ENCODE data around the gene COL1A2.

COL1A2 gene

DNA sequence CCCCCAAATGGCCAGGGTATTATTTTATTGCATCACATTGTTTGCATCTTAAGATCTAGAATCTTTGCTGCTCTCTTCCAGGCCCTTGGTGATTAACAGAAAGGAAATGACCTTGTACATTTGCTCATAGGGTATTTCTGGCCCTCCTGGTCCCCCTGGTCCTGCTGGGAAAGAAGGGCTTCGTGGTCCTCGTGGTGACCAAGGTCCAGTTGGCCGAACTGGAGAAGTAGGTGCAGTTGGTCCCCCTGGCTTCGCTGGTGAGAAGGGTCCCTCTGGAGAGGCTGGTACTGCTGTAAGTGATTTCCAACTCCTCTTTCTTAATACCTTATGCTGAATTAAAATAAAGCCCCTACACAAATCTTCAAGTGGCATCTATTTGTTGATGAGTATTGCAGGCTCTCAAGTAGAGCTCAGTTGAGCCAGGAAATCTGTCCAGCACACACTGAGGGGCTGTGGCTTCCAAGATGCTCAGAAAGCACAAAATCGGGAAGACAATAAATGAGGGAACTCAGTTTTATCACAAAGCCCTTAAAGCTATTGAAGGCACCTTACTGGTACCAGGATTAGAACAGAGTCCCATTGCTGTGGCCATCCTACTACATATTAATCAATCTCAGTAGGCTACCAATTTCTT is 28.2 kb downstream of the COL1A2 start:
- TF ChIP-seq, protein P1, sequence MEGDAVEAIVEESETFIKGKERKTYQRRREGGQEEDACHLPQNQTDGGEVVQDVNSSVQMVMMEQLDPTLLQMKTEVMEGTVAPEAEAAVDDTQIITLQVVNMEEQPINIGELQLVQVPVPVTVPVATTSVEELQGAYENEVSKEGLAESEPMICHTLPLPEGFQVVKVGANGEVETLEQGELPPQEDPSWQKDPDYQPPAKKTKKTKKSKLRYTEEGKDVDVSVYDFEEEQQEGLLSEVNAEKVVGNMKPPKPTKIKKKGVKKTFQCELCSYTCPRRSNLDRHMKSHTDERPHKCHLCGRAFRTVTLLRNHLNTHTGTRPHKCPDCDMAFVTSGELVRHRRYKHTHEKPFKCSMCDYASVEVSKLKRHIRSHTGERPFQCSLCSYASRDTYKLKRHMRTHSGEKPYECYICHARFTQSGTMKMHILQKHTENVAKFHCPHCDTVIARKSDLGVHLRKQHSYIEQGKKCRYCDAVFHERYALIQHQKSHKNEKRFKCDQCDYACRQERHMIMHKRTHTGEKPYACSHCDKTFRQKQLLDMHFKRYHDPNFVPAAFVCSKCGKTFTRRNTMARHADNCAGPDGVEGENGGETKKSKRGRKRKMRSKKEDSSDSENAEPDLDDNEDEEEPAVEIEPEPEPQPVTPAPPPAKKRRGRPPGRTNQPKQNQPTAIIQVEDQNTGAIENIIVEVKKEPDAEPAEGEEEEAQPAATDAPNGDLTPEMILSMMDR (IDR thresholded peaks at IDR 0.05) = no peak
- no peak for TF ChIP-seq ZFX (IDR thresholded peaks at IDR 0.05; ENCODE audit: borderline replicate concordance)
- H3K27ac ChIP-seq = no peak overlapping the region

DNA sequence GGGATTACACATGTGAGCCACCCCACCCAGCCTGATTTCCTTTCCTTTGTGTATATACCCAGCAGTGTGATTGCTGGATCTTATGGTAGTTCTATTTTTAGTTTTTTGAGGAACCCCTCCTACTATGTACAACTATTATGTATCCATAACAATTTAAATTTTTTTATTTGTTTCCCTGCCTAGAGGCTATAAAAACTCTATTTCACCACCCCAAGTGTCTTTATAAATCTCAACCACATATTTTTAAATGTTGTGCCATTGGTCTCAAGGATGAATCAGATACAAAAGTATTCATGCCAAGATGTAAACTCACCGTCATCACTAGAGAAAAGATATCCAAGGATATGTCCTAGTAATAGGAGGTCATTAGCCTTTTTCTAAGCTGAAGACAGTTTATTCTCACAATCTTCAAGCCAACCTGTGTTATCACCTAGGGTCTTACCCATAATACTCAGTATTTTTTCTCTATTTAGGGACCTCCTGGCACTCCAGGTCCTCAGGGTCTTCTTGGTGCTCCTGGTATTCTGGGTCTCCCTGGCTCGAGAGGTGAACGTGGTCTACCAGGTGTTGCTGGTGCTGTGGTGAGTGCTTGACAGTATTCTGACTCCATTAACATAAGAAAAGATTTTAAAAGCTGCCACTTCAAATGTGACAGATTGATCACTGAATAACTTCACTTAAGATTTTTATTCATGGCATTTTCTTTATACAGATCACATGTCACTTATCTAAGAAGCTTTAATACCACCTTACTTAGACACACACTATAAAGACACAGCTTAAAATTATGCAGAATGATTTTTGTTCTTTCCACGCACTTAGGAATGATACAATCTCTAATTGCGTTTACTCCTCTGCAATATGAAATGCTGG is 29.4 kb downstream of the COL1A2 start:
- TF ChIP-seq, protein P1 (IDR thresholded peaks at IDR 0.05) = no peak
- TF ChIP-seq ZFX (IDR thresholded peaks at IDR 0.05; ENCODE audit: borderline replicate concordance) = no peak
- H3K27ac ChIP-seq = no peak overlapping the region

- TF ChIP-seq ZFX (IDR thresholded peaks at IDR 0.05; ENCODE audit: borderline replicate concordance) = no peak
- TF ChIP-seq, protein P1 (IDR thresholded peaks at IDR 0.05) = no peak
- no peak overlapping the region for H3K27ac ChIP-seq
Observed at GRCh38 chr7:94425546-94425945, 30.9 kb downstream of the COL1A2 start.

DNA sequence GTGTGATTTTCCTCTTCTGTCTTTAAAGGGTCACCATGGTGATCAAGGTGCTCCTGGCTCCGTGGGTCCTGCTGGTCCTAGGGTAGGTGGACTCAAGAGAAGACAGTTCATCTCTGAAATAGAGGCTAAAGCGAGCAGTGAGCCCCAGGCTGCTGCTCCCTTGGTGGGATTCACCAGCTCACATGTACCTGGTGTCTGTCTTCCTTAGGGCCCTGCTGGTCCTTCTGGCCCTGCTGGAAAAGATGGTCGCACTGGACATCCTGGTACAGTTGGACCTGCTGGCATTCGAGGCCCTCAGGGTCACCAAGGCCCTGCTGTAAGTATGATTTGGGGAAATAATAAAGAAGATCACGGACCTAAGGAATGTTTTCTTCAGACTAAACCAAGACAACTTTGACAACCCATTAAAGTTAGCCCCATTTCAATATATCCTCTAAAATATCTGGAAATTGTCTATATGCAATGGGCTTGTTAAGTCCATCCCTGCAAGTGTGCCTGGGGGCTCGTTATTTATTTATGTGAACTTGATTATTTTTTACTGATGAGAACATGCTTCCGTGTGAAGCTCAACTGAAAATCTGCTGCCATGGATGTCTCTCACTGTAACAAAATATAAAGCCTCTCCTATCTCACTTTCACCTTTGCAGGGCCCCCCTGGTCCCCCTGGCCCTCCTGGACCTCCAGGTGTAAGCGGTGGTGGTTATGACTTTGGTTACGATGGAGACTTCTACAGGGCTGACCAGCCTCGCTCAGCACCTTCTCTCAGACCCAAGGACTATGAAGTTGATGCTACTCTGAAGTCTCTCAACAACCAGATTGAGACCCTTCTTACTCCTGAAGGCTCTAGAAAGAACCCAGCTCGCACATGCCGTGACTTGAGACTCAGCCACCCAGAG is 32.5 kb downstream of the COL1A2 start:
- no peak for TF ChIP-seq ZFX (IDR thresholded peaks at IDR 0.05; ENCODE audit: borderline replicate concordance)
- H3K27ac ChIP-seq = no peak overlapping the region

DNA sequence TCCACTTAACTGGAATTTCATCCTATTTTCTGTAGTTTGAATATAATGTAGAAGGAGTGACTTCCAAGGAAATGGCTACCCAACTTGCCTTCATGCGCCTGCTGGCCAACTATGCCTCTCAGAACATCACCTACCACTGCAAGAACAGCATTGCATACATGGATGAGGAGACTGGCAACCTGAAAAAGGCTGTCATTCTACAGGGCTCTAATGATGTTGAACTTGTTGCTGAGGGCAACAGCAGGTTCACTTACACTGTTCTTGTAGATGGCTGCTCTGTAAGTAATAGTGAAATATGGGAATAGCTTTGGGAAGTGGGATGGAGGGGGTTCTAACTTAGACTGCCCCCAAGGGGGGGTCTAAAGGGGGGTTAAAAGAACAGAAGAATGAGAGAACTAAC is 34.5 kb downstream of the COL1A2 start:
- no peak overlapping the region for H3K27ac ChIP-seq
- no peak for TF ChIP-seq ZFX (IDR thresholded peaks at IDR 0.05; ENCODE audit: borderline replicate concordance)
- TF ChIP-seq, protein P1 (IDR thresholded peaks at IDR 0.05) = no peak

GRCh38 chr7:94431176-94431575 is 36.5 kb downstream of the COL1A2 start:
- H3K27ac ChIP-seq = no peak overlapping the region
- TF ChIP-seq ZFX (IDR thresholded peaks at IDR 0.05; ENCODE audit: borderline replicate concordance) = no peak
- TF ChIP-seq, protein P1 (IDR thresholded peaks at IDR 0.05) = no peak

DNA sequence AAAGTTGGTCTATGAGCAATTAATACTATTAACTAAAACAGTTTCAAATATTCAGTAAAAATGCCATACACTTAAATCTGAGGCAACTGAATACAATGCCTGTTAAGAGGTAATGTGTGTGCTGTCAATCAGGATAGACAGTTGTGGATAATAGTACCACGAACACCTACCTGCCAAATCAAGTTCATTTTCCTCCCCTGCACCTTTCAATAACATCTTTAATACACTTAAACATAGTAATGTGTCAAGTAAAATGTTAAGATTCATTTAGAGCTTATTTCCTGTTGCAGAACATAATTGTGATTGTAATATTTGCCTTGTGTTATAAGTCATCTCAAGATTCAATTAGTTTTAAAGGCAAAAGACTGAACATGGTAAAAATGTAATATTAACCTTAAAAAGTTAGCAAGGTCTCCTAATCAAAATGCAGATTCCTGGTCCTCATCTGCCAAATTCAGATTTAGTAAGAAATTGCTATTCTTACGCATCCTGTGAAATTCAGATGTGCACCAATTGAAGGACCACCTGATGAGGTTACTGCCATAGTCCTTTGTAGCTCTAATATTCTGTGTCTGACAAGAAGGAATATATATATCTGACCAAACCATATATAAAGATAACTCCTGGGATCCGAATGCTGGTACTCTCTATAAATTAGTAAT is 37.1 kb downstream of the COL1A2 start:
- H3K27ac ChIP-seq = no peak overlapping the region
- TF ChIP-seq ZFX (IDR thresholded peaks at IDR 0.05; ENCODE audit: borderline replicate concordance) = no peak
- TF ChIP-seq, protein P1 (IDR thresholded peaks at IDR 0.05) = no peak
